Activated T-cell treated with anti-CD3 and anti-CD28 coated beads, Interleukin-2, amount 50 U/mL, for 24 hours (primary cell): ENCODE results near the gene STAC.

Experiments
- DNase-seq: peaks from one replicate; pipeline ENCODE4 v3.0.0-alpha.2; 2020
- H3K27ac Mint-ChIP-seq: 2 replicates; pipeline ENCODE4 v1.8.0; 2020; ENCODE audit warnings: mild to moderate bottlenecking, mixed read lengths
- H3K27me3 Mint-ChIP-seq: 2 replicates; pipeline ENCODE4 v1.8.0; 2020; ENCODE audit warnings: mixed read lengths
- H3K36me3 Mint-ChIP-seq: 2 replicates; pipeline ENCODE4 v1.8.0; 2020; ENCODE audit warnings: low read depth, mixed read lengths
- H3K4me1 Mint-ChIP-seq: 2 replicates; pipeline ENCODE4 v1.8.0; 2020; ENCODE audit warnings: low read depth, mixed read lengths
- H3K4me3 Mint-ChIP-seq: 2 replicates; pipeline ENCODE4 v1.8.0; 2020; ENCODE audit warnings: mild to moderate bottlenecking, moderate library complexity, mixed read lengths
- H3K9me3 Mint-ChIP-seq: 2 replicates; pipeline ENCODE4 v1.8.0; 2020; ENCODE audit warnings: mixed read lengths

STAC gene

GRCh38 chr3:36596419-36596818, 216.1 kb downstream of the STAC start:
- Mint-ChIP-seq H3K4me1 (no peaks in the 10 kb centered on the region), H3K9me3 (no peaks in the 10 kb centered on the region), H3K27ac (no peak overlapping the region), H3K27me3 (peaks cover 8% of the 10 kb centered on the region), H3K36me3 (no peaks in the 10 kb centered on the region), H3K4me3 (no peak overlapping the region)
- DNase-seq: no peak

- no peaks in the 10 kb centered on the region for H3K36me3 Mint-ChIP-seq
- H3K4me3 Mint-ChIP-seq: no peak overlapping the region
- H3K27ac Mint-ChIP-seq: no peak overlapping the region
- H3K4me1 Mint-ChIP-seq: no peaks in the 10 kb centered on the region
- H3K9me3 Mint-ChIP-seq: no peaks in the 10 kb centered on the region
- peaks cover 8% of the 10 kb centered on the region for H3K27me3 Mint-ChIP-seq
- DNase-seq: no peak
Observed at GRCh38 chr3:36597422-36597821, 217.1 kb downstream of the STAC start.
